ENCODE results near the gene COMMD6. TPM values are rescaled to one million over a fixed set of nuclear protein-coding genes. Genes with fewer than 3 reads are reported as not detected.

Gene COMMD6
- total and polyA plus RNA-seq, 9 of the 15 experiments (the other 6 are each of a cell fraction or from before 2014, with no cell fraction given) = 32.6 to 116 (median 65.0) TPM

- TF ChIP-seq MGA (IDR thresholded peaks at IDR 0.05) (peak; percentile 81), ADNP (tag; IDR thresholded peaks at IDR 0.05) (no peak), DLX4 (CRISPR knock-in tag; IDR thresholded peaks at IDR 0.05) (no peak), RUNX1 (IDR thresholded peaks at IDR 0.05; ENCODE audit: low read depth) (no peak), FOXP4 (CRISPR knock-in tag; IDR thresholded peaks at IDR 0.05; ENCODE audit: borderline replicate concordance) (no peak), TEAD1 (CRISPR knock-in tag; IDR thresholded peaks at IDR 0.05) (peak in 1 of 2 experiments; percentile 75; a peak in 2 of 4 replicates), LARP7 (IDR thresholded peaks at IDR 0.05) (no peak), PML (IDR thresholded peaks at IDR 0.05; ENCODE audit: low read length) (no peak), SIN3A (IDR thresholded peaks at IDR 0.05; ENCODE audit: borderline replicate concordance in 2 of 2, control insufficient read depth in 1 of 2, low read depth in 2 of 2, low read length in 2 of 2) (peak in 1 of 2 experiments; percentile 80; a peak in 1 of 4 replicates), ZNF121 (CRISPR knock-in tag; conservative IDR thresholded peaks at IDR 0.05) (no peak), HMG20A (CRISPR knock-in tag; conservative IDR thresholded peaks at IDR 0.05) (no peak)
These were observed 11.9 kb upstream of the COMMD6 start, which contains the start of gene UCHL3 (continued) for GRCh38 chr13:75549262-75550158.

Measured in K562 (cell line).